ENCODE results near the gene MYH16.
"Not testable (repeated sequence)": the region's sequence is repeated elsewhere in the genome, so short reads cannot be mapped to it uniquely, and the experiment has no call there.

The MYH16 gene

DNA sequence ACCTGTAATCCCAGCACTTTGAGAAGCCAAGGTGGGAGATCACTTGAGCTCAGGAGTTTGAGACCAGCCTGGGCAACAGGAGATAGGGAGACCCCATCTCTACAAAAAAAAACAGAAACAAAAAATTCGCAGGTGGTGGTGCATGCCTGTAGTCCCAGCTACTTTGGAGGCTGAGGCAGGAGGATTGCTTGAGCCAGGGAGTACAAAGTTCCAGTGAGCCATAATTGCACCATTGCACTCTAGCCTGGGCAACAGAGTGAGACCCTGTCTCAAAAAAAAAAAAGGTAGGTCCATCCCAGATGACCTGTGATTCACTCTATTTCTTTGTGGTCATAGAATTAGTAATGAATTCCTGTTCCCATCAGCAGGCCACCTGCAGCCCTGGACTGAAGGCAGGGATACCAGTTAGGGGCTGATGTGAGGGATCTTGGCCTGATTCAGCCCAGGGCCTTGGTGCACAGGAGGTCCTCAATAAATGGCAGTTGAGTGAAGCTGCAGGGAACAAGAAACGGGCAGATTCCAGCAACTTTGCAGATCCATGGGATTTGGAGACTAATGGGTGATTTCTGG lies at the start of gene MYH16:
Gene MYH16 (plus strand): TSS at position 364 of the 570 bp plus-strand sequence.
- DNase-seq: no peak

DNA sequence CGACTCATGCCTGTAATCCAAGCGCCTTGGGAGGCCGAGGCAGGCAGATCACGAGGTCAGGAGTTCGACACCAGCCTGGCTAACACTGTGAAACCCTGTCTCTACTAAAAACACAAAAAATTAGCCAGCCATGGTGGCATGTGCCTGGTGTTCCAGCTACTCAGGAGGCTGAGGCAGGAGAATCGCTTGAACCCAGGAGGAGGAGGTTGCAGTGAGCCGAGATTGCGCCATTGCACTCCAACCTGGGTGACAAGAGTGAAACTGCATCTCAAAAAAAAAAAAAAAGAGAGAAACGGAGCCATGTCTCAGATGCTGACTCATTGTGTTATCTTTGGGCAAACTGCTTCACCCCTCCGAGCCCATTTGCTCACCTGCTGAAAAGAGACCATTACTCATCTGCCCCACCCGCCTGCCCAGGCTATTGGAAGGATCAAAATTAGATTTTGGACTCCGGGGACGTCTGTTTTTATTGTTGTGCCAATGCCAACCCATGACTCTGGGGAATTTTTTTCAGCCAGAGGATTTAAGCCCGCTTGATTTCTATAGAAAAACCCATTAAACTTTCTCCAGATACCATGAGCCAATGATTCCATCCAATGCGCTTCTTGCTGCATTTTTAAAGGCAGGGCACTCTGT lies 48.3 kb upstream of the MYH16 start:
- not testable (repeated sequence) for DNase-seq

DNA sequence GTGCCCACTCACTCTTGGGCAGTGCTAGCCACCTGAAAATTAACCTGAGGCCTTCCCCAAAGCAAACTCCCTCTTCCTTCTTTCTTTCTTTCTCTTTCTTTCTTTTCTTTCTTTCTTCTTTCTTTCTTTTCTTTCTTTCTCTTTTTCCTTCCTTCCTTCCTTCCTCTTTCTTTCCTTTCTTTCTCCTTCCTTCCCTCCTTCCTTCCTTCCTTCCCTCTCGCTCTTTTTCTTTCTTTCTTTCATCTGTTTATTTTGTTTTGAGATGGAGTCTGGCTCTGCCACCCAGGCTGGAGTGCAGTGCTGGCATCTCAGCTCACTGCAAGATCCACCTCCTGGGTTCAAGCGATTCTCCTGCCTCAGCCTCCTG lies 47.8 kb upstream of the MYH16 start:
- no peak for DNase-seq

DNA sequence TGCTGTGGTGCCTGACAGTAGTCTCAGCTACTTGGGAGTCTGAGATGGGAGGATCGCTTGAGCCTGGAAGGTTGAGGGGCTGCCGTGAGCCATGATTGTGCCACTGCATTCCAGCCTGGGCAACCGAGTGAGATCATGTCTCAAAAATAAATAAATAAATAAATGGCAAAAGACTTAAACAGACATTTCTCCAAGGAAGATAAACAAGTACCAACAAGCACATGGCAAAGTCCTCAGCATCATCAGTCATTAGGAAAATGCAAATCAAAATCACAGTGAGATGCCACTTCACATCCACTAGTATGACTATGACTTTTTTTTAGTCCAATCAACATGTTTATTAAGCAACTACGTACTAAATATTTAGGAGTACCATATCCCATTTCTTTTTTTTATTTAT lies 43.4 kb upstream of the MYH16 start:
- no peak for DNase-seq

DNA sequence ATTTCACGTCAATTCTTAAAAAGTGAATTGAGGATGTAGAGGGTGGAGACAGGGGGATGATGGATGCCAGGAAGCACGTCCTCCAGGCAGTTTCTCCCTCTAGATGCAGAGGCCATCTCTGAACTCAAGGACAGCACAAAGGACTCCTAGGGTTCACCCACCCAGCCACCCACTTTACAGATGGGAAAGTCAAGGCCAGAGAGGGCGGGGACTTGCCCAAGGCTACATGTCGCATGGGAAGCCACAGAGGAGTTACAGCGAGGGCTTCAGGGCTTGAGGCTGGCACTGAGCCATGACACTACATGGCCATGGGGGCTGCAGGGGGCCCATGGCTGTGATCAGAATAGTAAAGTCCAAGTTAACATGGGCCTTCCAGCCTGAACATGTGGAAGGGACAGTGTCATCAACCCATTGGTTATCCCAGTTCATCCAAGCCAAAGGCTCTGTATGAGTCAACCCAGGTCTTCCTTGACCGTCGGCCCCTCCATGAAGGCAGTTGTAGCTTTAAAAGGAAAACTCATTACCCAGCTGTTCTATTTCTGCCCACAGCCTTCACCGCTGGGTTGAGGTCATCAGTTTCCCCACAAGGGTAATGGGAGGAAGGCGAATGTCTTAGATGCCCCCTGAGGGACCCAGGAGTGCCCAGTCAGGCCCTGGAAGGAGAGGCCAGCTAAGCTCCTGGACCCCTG lies 40.4 kb upstream of the MYH16 start:
- DNase-seq: no peak

DNA sequence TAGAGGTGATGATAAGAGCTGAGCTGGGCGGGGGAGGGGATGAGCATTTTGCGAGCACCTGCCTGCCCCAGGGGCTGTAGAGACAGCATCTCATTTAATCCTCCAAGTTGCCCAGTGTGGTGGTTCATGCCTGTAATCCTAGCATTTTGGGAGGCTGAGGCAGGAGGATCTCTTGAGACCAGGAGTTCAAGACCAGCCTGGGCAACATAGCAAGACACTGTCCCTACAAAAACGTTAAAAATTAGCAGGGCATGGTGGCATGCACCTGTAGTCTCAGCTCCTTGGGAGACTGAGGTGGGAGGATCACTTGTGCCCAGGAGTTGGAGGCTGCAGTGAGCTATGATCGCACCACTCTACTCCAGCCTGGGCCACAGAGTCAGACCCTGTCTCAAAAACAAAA lies 39.7 kb upstream of the MYH16 start:
- not testable (repeated sequence) for DNase-seq

DNA sequence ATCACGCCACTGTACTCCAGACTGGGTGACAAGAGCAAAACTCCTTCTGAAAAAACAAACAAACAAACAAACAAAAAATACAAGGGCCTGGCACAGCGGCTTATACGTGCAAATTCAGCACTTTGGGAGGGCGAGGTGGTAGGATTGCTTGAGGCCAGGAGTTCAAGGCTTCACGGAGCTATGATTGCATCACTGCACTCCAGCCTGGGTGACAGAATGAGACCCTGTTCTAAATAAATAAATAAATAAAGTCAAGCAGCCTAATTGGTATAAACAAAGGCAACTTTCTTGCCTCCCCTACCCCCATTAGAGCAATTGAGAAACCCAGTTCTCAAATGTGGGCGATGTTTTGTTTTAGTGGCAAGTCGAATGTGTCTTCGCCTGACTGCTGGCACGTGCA lies 38.5 kb upstream of the MYH16 start:
- no peak for DNase-seq

DNA sequence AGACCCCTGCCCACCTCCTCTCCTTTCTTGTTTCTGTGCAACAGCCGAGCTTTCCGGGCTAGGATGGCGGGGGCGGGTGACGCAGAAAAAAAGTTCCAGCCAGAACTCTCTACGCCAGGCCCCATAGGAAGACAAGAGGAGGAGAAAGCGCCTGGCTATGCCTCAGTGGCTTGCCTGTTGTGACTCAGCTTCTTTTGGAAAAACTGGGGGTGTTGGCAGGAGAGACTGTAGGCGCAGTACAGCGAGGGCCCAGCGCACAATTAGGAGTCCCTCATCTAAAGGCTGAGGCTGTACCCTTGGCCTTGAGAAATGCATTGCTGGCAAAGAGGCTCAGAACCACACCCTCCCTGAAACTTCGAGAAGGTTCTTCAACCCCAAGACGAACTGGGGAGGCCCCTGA lies 36.7 kb upstream of the MYH16 start:
- DNase-seq: no peak

DNA sequence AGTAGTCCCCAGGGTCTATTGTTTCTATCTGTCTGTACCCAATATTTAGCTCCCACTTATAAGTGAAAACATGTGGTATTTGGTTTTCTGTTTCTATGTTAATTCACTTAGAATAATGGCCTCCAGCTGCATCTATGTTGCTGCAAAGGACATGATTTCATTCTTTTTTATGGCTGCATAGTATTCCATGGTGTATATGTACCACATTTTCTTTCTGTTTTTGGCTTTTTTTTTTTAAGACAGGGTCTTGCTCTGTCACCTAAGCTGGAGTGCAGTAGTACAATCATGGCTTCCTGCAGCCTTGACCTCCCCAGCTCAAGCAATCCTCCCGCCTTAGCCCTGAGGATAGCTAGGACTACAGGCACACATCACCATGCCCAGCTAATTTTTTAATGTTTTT lies 34.8 kb upstream of the MYH16 start:
- DNase-seq: not testable (repeated sequence)

DNA sequence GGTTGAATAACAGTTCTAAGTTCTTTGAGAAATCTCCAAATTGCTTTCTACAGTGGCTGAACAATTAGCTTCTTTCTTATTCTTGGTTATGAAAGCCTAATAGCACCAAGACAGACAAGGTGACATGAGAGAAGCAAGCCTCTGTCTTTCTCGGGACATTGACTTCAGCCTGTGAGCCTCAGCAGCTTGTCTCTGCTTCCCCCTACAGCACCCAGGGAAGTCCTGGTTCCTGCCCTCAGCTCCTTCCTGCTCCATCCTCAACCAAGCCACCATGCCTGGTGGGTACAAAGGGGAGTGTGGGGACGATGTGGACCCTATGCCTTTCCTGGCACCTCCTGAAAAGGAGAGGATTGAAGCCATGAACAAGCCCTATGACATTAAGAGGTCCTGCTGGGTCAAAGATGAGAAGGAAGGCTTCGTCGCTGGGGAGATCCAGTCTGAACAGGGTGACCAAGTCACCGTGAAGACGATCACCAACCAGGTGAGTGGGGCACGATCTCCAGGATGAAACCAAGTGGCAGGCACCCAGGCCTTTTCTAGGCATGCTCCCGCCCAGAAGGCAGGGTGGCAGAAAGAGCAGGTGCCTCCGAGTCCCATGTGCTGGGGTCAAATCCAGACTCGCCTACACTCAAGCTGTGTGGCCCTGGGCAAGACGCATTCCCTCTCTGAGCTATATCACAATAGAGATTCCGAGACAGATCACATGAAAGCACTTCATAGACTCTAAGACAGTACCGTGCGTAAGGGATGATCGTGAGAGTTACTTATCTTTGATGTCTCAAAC lies 33.9 kb upstream of the MYH16 start:
- no peak for DNase-seq

DNA sequence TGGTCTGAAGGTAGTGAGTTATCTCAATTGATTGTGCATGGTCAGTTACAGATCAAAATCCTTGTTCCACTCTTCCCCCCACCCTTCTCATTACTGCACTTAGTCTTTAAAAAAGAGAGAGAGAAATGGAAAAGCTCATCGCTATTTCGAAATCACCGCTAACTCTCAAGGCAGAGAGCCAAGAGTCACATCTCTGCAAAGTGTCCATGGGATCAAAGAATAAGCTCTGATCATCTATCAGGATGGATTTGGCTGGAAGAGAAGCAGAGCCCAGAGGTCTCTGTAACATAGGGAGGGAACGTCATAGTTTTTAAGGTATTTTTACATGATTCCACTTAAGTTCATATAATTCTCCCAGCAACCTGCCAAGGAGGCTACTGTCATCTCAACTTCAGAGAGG lies 30.0 kb upstream of the MYH16 start:
- DNase-seq: no peak

DNA sequence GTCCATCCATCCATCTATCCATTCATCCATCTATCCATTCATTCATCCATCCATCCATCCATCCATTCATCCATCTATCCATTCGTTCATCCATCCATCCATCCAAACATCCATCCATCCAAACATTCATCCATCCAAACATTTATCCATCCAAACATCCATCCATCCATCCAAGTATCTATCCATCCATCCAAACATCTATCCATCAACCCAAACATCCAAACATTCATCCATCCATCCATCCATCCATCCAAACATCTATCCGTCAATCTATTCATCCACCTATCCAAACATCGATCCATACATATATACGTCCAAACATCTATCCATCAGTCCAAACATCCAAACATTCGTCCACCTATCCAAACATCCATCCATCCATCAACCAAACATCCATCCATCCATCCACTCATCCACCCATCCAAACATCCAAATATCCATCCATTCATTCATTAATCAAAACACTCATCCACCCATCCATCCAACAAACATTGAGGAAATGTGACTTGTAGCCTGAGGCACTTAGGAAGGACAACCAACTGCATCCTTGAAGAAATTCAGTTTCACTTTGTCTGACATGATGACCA lies 28.8 kb upstream of the MYH16 start:
- DNase-seq: no peak

DNA sequence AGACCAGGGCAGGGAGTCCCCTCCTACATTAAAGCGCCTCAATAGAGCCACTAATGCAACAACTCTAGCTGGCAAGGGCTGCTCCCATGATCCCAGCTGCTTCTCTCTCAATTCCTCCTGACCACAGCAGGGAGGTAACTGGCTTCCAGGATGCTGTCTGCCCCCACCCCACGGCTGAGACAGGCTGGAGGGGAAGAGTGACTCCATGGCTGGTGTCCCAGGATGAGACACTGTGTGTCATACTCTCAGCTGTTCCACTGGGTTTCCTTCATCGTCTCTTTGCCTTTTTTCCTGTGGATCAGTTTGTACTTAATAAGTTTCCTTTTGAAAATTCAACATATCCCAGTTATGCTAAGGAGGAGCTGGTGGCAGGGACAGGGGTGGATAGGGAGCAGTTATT lies 27.7 kb upstream of the MYH16 start:
- no peak for DNase-seq

DNA sequence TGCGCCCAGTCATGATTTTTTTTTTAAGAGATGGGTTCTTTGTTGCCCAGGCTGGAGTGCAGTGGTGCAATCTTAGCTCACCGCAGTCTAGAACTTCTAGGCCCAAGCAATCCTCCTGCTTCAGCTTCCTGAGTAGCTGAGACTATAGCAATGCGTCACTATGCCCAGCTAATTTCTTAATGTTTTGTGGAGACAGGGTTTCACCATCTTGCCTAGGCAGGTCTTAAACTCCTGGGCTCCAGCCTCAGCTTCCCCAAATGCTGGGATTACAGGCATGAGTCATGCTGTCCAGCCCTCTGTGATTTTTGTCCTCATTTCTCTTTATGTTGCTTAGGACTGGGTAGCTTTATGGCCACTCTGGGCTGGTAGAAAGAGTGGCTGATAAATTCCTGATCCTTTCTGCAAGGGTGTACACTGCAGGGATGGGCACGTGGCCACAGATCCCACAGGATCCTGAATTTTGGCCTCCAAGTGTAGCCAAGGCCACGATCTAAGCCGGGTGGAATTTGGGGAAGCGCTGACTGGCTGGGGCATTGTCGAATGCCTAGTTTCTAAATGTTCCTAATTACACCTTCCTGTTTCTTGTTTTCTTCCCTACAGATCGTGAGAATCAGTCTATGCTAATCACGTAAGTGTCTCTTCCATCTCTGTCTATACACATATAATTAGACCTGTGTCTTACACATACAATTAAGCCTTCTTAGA lies 24.1 kb upstream of the MYH16 start:
- no peak for DNase-seq

DNA sequence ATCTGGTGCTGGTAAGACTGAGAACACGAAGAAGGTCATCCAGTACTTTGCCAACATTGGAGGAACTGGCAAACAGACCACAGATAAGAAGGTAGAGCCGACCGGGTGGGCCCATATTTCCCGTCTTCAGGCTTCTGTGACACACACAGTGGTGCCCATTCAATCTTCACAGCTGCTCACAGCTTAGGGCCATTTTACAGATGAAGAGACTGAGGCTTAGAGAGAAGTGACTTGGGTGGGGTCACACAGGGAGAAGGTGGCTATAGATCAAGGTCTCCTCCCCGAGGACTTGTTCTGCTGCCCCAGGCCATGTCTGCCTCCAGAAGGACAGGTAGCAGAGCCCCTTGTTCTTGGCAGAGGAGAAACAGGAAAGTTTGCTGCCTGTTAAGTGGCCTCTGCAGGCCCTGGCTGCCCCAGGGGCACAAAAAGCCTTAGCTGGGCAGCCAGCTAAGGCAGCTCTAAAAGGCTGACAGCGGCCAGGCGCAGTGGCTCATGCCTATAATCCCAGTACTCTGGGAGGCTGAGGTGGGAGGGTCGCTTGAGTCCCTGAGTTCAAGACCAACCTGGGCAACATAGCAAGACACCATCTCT lies 22.6 kb upstream of the MYH16 start:
- DNase-seq: no peak

DNA sequence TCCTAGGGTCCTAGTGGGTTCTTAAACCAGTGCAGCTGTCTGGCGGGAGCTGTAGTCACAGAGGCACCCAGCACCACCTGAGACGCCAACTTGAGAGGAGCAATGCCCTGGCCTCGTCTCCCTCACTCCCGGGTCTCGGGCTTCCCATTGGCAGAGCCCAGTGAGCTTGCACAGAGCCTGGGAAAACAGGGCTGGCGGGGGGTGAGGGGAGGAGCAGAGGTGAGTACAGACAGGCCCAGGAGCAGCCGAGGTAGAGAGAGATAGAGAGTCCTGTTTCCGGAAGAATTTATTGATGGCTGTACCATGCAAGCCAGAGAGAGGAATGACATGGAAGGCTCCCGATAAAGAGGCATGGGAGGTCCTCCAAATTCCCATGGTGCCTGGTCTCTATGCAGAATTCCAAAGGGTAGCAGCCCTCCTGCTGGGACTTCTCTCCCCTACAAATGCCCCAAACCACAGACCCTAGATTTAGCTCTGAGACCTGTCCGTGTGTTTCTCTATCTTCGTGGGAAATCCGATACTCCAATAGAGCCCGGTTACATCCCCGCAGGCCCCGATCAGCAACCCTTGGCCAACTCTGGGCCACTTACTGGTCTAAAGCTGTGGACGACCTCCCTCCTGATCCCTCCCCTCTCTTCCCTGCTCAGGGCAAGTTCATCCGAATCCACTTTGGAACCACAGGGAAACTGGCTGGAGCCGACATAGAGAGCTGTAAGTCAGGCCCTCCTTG lies 20.3 kb upstream of the MYH16 start:
- no peak for DNase-seq

DNA sequence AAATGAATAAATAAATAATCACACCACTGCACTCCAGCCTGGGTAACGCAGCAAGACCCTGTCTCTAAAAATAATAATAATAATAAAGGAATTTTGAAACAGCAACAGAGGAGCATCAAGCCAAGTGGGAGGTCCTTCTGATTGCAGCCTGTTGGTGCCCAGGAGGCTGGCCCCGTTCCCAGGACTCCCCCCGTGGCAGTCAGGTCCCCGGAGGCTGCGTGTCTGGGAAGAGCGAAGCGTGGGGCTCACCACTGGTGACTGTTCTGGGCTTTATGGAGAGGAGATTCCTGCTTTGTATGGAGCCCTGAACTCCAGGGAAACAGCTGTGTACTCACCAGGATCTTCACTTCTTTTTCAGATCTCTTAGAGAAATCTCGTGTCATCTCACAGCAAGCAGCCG lies 19.3 kb upstream of the MYH16 start:
- DNase-seq: no peak

DNA sequence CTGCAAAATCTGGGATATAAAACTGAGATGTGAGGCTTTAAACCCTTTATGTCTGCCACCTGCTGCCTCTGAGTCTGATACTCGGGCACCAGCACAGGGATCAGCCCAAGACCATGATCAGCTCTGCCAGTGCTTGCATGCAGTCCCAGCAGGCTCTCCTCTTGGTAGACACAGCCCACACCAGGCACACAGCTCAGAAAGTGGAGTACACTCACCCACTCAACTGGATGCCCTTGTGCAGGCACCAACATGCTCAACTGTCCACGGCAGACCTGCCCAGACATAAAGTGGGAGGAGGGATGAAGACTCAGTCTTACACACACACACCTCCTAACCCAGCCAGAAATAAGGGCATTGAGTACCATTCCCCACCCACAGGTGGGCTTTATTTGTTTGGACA lies 18.2 kb upstream of the MYH16 start:
- no peak for DNase-seq

DNA sequence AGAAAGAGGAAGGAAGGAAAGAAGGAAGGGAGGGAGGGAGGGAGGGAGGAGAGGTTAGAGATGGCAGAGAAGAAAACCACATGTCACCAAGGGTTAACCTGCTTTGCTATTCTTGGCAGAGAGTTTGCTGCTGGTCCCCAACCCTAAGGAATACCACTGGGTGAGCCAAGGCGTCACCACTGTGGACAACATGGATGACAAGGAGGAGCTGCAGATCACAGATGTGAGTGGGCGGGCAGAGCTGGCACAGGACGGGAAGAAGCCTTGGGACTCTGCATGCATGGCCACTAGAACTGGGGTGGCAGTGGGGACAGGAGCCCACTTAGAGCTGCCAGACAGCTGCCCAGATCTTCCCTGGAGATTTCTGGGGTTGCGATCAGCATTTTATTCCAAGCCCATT lies 17.2 kb upstream of the MYH16 start:
- DNase-seq: no peak

DNA sequence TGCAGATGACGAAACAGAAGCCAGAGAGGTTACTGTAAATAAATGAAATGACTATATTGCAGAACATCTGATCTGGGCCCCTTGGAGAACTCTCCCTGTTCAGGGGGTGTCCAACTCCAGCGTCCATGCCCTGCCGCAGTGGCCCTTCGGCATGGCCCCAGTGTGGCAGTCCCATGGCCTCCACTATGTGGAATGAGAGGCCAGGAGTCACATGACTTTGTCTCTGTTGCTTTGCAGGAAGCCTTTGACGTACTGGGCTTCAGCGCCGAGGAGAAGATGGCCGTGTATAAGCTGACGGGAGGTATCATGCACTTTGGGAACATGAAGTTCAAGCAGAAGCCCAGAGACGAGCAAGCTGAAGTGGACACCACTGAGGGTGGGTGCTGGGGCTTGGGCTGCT lies 15.6 kb upstream of the MYH16 start:
- DNase-seq: no peak

DNA sequence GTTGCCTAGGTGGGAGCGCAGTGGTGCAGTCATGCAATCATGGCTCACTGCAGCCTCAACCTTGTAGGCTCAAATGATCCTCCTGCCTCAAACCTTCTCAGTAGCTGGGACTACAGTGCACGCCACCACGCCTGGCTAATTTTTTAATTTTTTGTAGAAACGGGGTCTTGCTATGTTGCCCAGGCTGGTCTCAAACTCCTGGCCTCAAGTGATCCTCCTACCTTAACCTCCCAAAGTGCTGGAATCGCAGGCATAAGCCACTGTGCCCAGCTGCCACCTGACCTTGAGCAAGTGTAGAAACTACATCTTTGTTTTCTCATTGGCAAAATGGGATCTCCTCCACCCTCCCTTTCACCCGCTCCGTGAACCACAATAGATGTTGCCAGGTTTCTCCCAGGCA lies 15.0 kb upstream of the MYH16 start:
- DNase-seq: no peak

DNA sequence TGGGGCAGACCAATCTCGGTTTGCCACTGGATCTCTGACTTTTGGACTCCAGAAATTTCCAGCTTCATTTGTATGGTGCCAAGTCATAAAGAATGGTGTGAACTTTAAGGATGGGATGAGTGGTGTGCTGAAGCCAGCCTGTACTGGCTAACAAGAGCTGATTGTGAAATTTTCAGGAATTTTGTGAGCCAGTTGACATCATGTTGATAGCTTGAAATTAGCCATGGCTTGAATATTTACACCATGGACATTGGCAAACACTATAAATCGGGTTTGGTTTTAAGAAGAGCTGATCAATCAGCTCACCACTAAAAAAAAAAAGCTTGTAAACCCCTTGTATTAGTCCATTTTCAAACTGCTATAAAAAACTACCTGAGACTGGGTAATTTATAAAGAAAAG lies 14.1 kb upstream of the MYH16 start:
- DNase-seq: no peak
